Left ventricle myocardium inferior (tissue), 1 donor: ENCODE data around the gene MKRN2OS. TPM values are rescaled to one million over a fixed set of nuclear protein-coding genes. Genes with fewer than 3 reads are reported as not detected.

ENCODE experiments used
- DNase-seq: peaks from one replicate; pipeline ENCODE4 v3.0.0-alpha.2; 2020
- H3K27ac ChIP-seq: fragments of 200-600 bp; replicated peaks from 2 replicates; pipeline ENCODE4 v1.8.0; 2021
- H3K27me3 ChIP-seq: fragments of 200-600 bp; 2 replicates; pipeline ENCODE4 v1.8.0; 2021; ENCODE audit warnings: low read depth
- H3K36me3 ChIP-seq: fragments of 200-600 bp; 2 replicates; pipeline ENCODE4 v1.8.0; 2021
- H3K4me1 ChIP-seq: fragments of 200-600 bp; 2 replicates; pipeline ENCODE4 v1.8.0; 2021
- H3K4me3 ChIP-seq: fragments of 200-600 bp; 2 replicates; pipeline ENCODE4 v1.8.0; 2021; ENCODE audit warnings: mild to moderate bottlenecking, moderate library complexity
- H3K9me3 ChIP-seq: fragments of 200-600 bp; replicated peaks from 2 replicates; pipeline ENCODE4 v1.8.0; 2021
- CTCF ChIP-seq: fragments of 200-600 bp; IDR thresholded peaks from 2 replicates; pipeline ENCODE4 v1.8.0; 2021; ENCODE audit warnings: antibody characterized with exemption, mild to moderate bottlenecking, borderline replicate concordance
- intact Hi-C: fragments of 100-400 bp; cut with micrococcal nuclease; formaldehyde crosslinking; loops from one replicate; pipeline ENCODE4 v1.11.0; 2022
- total RNA-seq: library from RNA; stranded (reverse); fragmentation: NEBNext Ultra II Directional; extraction: Animal tissue kit (Norgen Biotek cat#: 25700); gene quantifications from one replicate; pipeline ENCODE4 v1.2.1, GENCODE V29; 2021
- donor health status: DM: no; HTN: yes; CAD: no; lungs with severe emphysema.

The MKRN2OS gene
- total RNA-seq, 1 donor from 2014 or later: 1.8 TPM

GRCh38 chr3:12513694-12514446 lies 31.4 kb downstream of the MKRN2OS start:
- H3K4me1 ChIP-seq: peaks cover 50% of the 10 kb centered on the region
- TF ChIP-seq CTCF: no peak
- no peak overlapping the region for H3K4me3 ChIP-seq
- DNase-seq: peak; percentile 47
- H3K27me3 ChIP-seq: no peaks in the 10 kb centered on the region
- no peaks in the 10 kb centered on the region for H3K9me3 ChIP-seq
- H3K36me3 ChIP-seq: peaks cover 10% of the 10 kb centered on the region
- peak overlapping the region; percentile 86 for H3K27ac ChIP-seq
- intact Hi-C loops: no loop called here

- intact Hi-C loops: no loop called here
Observed at GRCh38 chr3:12512534-12513118, 32.7 kb downstream of the MKRN2OS start.

GRCh38 chr3:12509466-12509865 lies 35.8 kb downstream of the MKRN2OS start:
- no peak for TF ChIP-seq CTCF
- H3K9me3 ChIP-seq: no peaks in the 10 kb centered on the region
- intact Hi-C loops: no loop called here
- peaks cover 29% of the 10 kb centered on the region for H3K4me1 ChIP-seq
- no peak overlapping the region for H3K27ac ChIP-seq
- no peaks in the 10 kb centered on the region for H3K27me3 ChIP-seq
- no peak overlapping the region for H3K4me3 ChIP-seq
- no peak for DNase-seq
- peaks cover 28% of the 10 kb centered on the region for H3K36me3 ChIP-seq

More at GRCh38 chr3:12512534-12513118, 32.7 kb downstream of the MKRN2OS start:
- Histone ChIP-seq H3K27ac (peak overlapping the region; percentile 86), H3K4me3 (no peak overlapping the region), H3K36me3 (peaks cover 10% of the 10 kb centered on the region), H3K27me3 (no peaks in the 10 kb centered on the region), H3K9me3 (no peaks in the 10 kb centered on the region), H3K4me1 (peaks cover 42% of the 10 kb centered on the region)
- DNase-seq: no peak
- TF ChIP-seq CTCF: no peak

- no peak for DNase-seq
- TF ChIP-seq CTCF: no peak
- no peak overlapping the region for H3K4me3 ChIP-seq
- H3K9me3 ChIP-seq: no peaks in the 10 kb centered on the region
- H3K27ac ChIP-seq: peak overlapping the region; percentile 24
- peaks cover 18% of the 10 kb centered on the region for H3K4me1 ChIP-seq
- peaks cover 39% of the 10 kb centered on the region for H3K36me3 ChIP-seq
- no peaks in the 10 kb centered on the region for H3K27me3 ChIP-seq
- intact Hi-C loops: no loop called here
Observed at GRCh38 chr3:12508291-12508700, 37.0 kb downstream of the MKRN2OS start.

GRCh38 chr3:12507591-12508281 lies 37.6 kb downstream of the MKRN2OS start:
- peak overlapping the region; percentile 24 for H3K27ac ChIP-seq
- no peak for DNase-seq
- no peak overlapping the region for H3K4me3 ChIP-seq
- intact Hi-C loops: no loop called here
- H3K36me3 ChIP-seq: peaks cover 42% of the 10 kb centered on the region
- TF ChIP-seq CTCF: no peak
- H3K9me3 ChIP-seq: no peaks in the 10 kb centered on the region
- peaks cover 12% of the 10 kb centered on the region for H3K4me1 ChIP-seq
- no peaks in the 10 kb centered on the region for H3K27me3 ChIP-seq
